Nephron (organoid): ENCODE results near the gene PTAFR.

ENCODE experiments used
- H3K27ac Mint-ChIP-seq, 3 experiments: 2 replicates each; pipeline ENCODE4 v1.8.0; 2020; ENCODE audit warnings: mixed read lengths in 3 of 3, mild to moderate bottlenecking in 2 of 3, moderate library complexity in 1 of 3
- H3K27me3 Mint-ChIP-seq: 2 replicates; pipeline ENCODE4 v1.8.0; 2021; ENCODE audit warnings: low read depth, mild to moderate bottlenecking, moderate library complexity, mixed read lengths
- H3K36me3 Mint-ChIP-seq: 2 replicates; pipeline ENCODE4 v1.8.0; 2020; ENCODE audit warnings: low read depth, mixed read lengths
- H3K4me1 Mint-ChIP-seq: 2 replicates; pipeline ENCODE4 v1.8.0; 2020; ENCODE audit warnings: mixed read lengths
- H3K4me3 Mint-ChIP-seq, 3 experiments: 2 replicates each; pipeline ENCODE4 v1.8.0; 2020; ENCODE audit warnings: mild to moderate bottlenecking in 3 of 3, mixed read lengths in 3 of 3, moderate library complexity in 2 of 3
- H3K9me3 Mint-ChIP-seq: 2 replicates; pipeline ENCODE4 v1.8.0; 2020; ENCODE audit warnings: mixed read lengths
- TF ChIP-seq, protein P1 (sequence below), 3 experiments: fragments of 200-600 bp; sonication (generic); IDR thresholded peaks; one replicate each; pipeline ENCODE4 v1.5.0; 2021; ENCODE audit warnings: antibody characterized with exemption in 3 of 3; ENCODE audit not compliant: unreplicated experiment in 3 of 3

Gene PTAFR

DNA sequence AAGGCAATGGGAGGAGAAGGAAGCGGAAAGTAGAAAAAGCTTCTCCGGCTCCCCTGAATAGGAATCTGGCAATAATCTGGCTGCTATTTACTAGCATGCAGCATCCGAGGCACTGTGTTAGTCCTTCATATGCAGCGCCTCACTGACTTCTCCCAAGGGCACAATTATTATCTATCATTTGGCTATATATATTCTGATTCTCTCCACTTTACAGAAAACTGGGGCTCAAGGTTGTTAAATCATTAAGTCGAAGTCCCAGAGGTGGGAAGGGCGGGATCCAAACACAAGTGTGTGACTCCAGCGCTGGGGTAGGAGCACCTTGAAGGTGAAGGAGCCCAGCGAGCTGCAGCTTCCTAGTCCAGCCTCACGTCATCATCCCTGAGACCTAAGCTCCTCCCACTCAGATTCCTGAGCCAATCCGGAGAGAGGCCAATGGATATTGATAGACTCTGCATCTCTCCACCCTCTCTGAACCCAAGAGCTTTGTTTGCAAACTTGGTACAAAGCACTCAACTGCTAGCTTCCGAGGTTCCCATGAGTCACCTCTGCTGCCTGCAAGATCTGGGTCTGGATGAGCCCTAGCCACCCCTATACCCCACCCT, 71.5 kb downstream of the PTAFR start:
- H3K36me3 Mint-ChIP-seq: no peaks in the 10 kb centered on the region
- peak overlapping the region; percentile 17 to 54 (median 28) for H3K27ac Mint-ChIP-seq
- no peaks in the 10 kb centered on the region for H3K9me3 Mint-ChIP-seq
- H3K27me3 Mint-ChIP-seq: peaks cover 4% of the 10 kb centered on the region
- peak overlapping the region; percentile 50 to 51 (median 51) for H3K4me3 Mint-ChIP-seq
- H3K4me1 Mint-ChIP-seq: peaks cover 7% of the 10 kb centered on the region
- TF ChIP-seq, protein P1, sequence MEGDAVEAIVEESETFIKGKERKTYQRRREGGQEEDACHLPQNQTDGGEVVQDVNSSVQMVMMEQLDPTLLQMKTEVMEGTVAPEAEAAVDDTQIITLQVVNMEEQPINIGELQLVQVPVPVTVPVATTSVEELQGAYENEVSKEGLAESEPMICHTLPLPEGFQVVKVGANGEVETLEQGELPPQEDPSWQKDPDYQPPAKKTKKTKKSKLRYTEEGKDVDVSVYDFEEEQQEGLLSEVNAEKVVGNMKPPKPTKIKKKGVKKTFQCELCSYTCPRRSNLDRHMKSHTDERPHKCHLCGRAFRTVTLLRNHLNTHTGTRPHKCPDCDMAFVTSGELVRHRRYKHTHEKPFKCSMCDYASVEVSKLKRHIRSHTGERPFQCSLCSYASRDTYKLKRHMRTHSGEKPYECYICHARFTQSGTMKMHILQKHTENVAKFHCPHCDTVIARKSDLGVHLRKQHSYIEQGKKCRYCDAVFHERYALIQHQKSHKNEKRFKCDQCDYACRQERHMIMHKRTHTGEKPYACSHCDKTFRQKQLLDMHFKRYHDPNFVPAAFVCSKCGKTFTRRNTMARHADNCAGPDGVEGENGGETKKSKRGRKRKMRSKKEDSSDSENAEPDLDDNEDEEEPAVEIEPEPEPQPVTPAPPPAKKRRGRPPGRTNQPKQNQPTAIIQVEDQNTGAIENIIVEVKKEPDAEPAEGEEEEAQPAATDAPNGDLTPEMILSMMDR (IDR thresholded peaks at IDR 0.05; ENCODE audit: unreplicated experiment in 3 of 3): no peak

DNA sequence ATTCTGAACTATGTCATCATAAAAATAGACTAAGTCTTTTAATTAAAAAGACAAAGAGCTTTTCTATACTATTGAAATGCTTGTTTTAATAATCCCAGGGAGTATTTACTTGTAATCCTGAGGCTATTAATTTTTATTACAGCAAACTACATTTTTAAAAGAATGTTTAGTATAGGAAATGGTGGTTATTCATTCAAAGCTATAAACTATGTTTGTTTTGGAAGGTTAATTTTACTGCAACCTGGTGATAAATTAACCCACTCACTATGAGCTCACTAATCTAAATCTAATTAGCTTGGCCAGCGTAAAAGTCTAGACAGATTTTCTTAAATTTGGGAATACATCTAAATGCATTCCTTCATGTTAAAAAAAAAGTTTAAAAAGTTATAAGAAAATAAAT, 74.3 kb downstream of the PTAFR start:
- Mint-ChIP-seq H3K4me3 (no peak overlapping the region), H3K36me3 (no peaks in the 10 kb centered on the region), H3K9me3 (no peaks in the 10 kb centered on the region), H3K27me3 (peaks cover 4% of the 10 kb centered on the region), H3K27ac (peak overlapping the region in 1 of 3 experiments; percentile 54), H3K4me1 (peaks cover 13% of the 10 kb centered on the region)
- TF ChIP-seq, protein P1 (IDR thresholded peaks at IDR 0.05; ENCODE audit: unreplicated experiment in 3 of 3): no peak

DNA sequence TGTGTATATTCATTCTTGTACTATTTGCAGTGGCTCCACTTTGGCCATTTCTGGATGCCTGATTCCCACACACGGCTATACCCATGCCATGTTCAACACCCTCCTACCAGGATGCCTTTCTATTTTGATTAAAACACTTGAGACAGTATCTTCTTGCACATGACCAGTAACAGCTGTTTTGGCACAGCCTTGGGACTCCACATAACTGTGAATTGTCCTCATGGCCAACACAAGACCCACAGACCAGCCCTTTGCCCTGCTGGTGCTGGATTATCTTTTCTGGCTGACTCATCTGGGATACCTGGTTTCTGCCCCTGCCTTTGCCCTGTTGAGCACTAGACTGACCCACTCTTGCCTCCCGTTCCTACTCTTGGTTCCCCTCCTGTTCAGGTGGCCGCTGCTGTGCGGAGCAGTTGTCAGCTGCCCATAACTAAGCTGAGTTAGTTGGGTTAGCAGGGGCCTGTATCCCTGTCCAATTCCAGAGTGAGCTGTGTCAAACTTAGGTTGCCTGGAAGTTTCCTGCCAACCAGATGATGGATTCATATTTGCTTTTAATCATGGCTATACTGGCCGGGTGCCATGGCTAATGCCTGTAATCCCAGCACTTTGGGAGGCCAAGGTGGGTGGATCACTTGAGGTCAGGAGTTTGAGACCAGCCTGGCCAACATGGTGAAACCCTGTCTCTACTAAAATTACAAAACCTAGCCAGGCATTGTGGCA, 77.3 kb downstream of the PTAFR start:
- peaks cover 6% of the 10 kb centered on the region for H3K4me1 Mint-ChIP-seq
- H3K27me3 Mint-ChIP-seq: peaks cover 11% of the 10 kb centered on the region
- TF ChIP-seq, protein P1 (IDR thresholded peaks at IDR 0.05; ENCODE audit: unreplicated experiment in 3 of 3): no peak
- H3K4me3 Mint-ChIP-seq: no peak overlapping the region
- H3K27ac Mint-ChIP-seq: peak overlapping the region; percentile 36 to 59 (median 41)
- no peaks in the 10 kb centered on the region for H3K36me3 Mint-ChIP-seq
- H3K9me3 Mint-ChIP-seq: no peaks in the 10 kb centered on the region
